ENCODE measurements around the gene NPY. TPM values are rescaled to one million over a fixed set of nuclear protein-coding genes. Genes with fewer than 3 reads are reported as not detected.

The NPY gene
- total and polyA plus RNA-seq, 9 of the 15 experiments (the other 6 are each of a cell fraction or from before 2014, with no cell fraction given) = not detected

- H3K27me3 ChIP-seq (ENCODE audit: control insufficient read depth in 2 of 2, insufficient read depth in 2 of 2, low read length in 2 of 2) = no peaks in the 10 kb centered on the region
- 1% methylated on average over 7 of the region's 7 CpGs for WGBS (ENCODE audit: insufficient coverage, low coverage, missing lambda C conversion rate)
- H3K4me1 ChIP-seq (replicated peaks in 1 of 2; ENCODE audit: control insufficient read depth in 2 of 2, insufficient read depth in 2 of 2, low read length in 2 of 2) = no peaks in the 10 kb centered on the region
- TF ChIP-seq SPI1 (IDR thresholded peaks at IDR 0.05; ENCODE audit: borderline replicate concordance, low read depth, low read length) = peak; percentile 93
- TF ChIP-seq C11orf30 (IDR thresholded peaks at IDR 0.05; ENCODE audit: low read depth) = no peak
- TF ChIP-seq ZNF277 (CRISPR knock-in tag; IDR thresholded peaks at IDR 0.05; ENCODE audit: borderline replicate concordance) = no peak
- no peak for TF ChIP-seq CHAMP1 (IDR thresholded peaks at IDR 0.05)
- no peaks in the 10 kb centered on the region for H3K36me3 ChIP-seq (ENCODE audit: control insufficient read depth, insufficient read depth, low read length)
- no peak overlapping the region for H3K4me2 ChIP-seq (ENCODE audit: insufficient read depth, low read length)
- intact Hi-C loops (cut with micrococcal nuclease) (no loop called here), in situ Hi-C loops (cut with MboI) (no loop called here)
- H3K79me2 ChIP-seq (ENCODE audit: control insufficient read depth, insufficient read depth, low read length) = no peaks in the 10 kb centered on the region
- no TSS peak for BruUV-seq (replicated peaks)
- H3K4me3 ChIP-seq = no peak overlapping the region
- no peaks in the 10 kb centered on the region for H4K20me1 ChIP-seq (replicated peaks; ENCODE audit: control insufficient read depth, insufficient read depth, low read length)
- no peak overlapping the region for H2AFZ ChIP-seq (ENCODE audit: low read depth, low read length)
- no peak overlapping the region for H3K27ac ChIP-seq (ENCODE audit: extremely low read depth, low read depth, low read length)
- DNase-seq (ENCODE audit: extremely low read depth in 1 of 4, low spot score in 3 of 4) (no peak), FAIRE-seq (no peak), ATAC-seq (no peak)
- no peak overlapping the region for H3K9ac ChIP-seq (ENCODE audit: insufficient read depth in 1 of 2, low read depth in 2 of 2, low read length in 2 of 2)
- ChIA-PET CTCF (ENCODE audit: low intra/inter-chr PET ratio) (no interaction called here), POLR2A (interaction anchor here (0.8 kb wide), 1 partner anchor 225 kb away, joined by 3 read pairs; no protein-coding TSS in a partner anchor)
- H3K9me1 ChIP-seq (ENCODE audit: control insufficient read depth, insufficient read depth, low read length) = no peaks in the 10 kb centered on the region
- H3K9me3 ChIP-seq (replicated peaks; ENCODE audit: control insufficient read depth, insufficient read depth, low read depth, low read length) = no peaks in the 10 kb centered on the region
Observed at GRCh38 chr7:24249266-24249665, 34.7 kb upstream of the NPY start.

Measured in K562 (cell line).